ENCODE results near the gene LRRC34. TPM values are rescaled to one million over a fixed set of nuclear protein-coding genes. Genes with fewer than 3 reads are reported as not detected.

LRRC34 gene
- polyA plus RNA-seq, 1 donor = 2.1 TPM

GRCh38 chr3:169815590-169816150 is 3.0 kb upstream of the LRRC34 start:
- Histone ChIP-seq H3K36me3 (ENCODE audit: control insufficient read depth, insufficient read depth, low read length) (no peaks in the 10 kb centered on the region), H3K4me3 (ENCODE audit: low read length) (no peak overlapping the region), H3K27ac (ENCODE audit: low read length) (no peak overlapping the region), H3K27me3 (ENCODE audit: control insufficient read depth, insufficient read depth, low read length) (peaks cover 3% of the 10 kb centered on the region), H3K9me3 (ENCODE audit: control insufficient read depth, low read depth, low read length) (peaks cover 5% of the 10 kb centered on the region), H3K4me1 (ENCODE audit: control insufficient read depth, insufficient read depth, low read length) (peaks cover 7% of the 10 kb centered on the region)
- DNase-seq = no peak
- WGBS (ENCODE audit: insufficient coverage, low lambda C conversion rate) = no CpG with 5 or more reads among the region's 4 CpGs

GRCh38 chr3:169813757-169814517 is 1.2 kb upstream of the LRRC34 start:
- Histone ChIP-seq H3K4me1 (ENCODE audit: control insufficient read depth, insufficient read depth, low read length) (peaks cover 7% of the 10 kb centered on the region), H3K36me3 (ENCODE audit: control insufficient read depth, insufficient read depth, low read length) (no peaks in the 10 kb centered on the region), H3K27ac (ENCODE audit: low read length) (no peak overlapping the region), H3K4me3 (ENCODE audit: low read length) (no peak overlapping the region), H3K27me3 (ENCODE audit: control insufficient read depth, insufficient read depth, low read length) (peaks cover 3% of the 10 kb centered on the region), H3K9me3 (ENCODE audit: control insufficient read depth, low read depth, low read length) (peaks cover 5% of the 10 kb centered on the region)
- DNase-seq = peak; percentile 11 to 30
- WGBS (ENCODE audit: insufficient coverage, low lambda C conversion rate) = 100% methylated on average over 1 of the region's 27 CpGs

GRCh38 chr3:169813278-169813677 is 574 bp upstream of the LRRC34 start:
- no peak for DNase-seq
- Histone ChIP-seq H3K36me3 (ENCODE audit: control insufficient read depth, insufficient read depth, low read length) (no peaks in the 10 kb centered on the region), H3K9me3 (ENCODE audit: control insufficient read depth, low read depth, low read length) (peaks cover 5% of the 10 kb centered on the region), H3K27me3 (ENCODE audit: control insufficient read depth, insufficient read depth, low read length) (peaks cover 3% of the 10 kb centered on the region), H3K4me3 (ENCODE audit: low read length) (peak overlapping the region; percentile 52), H3K4me1 (ENCODE audit: control insufficient read depth, insufficient read depth, low read length) (peaks cover 7% of the 10 kb centered on the region), H3K27ac (ENCODE audit: low read length) (no peak overlapping the region)
- WGBS (ENCODE audit: insufficient coverage, low lambda C conversion rate) = 70% methylated on average over 2 of the region's 8 CpGs

GRCh38 chr3:169811631-169812331 is 923 bp downstream of the LRRC34 start:
- Histone ChIP-seq H3K27me3 (ENCODE audit: control insufficient read depth, insufficient read depth, low read length) (no peaks in the 10 kb centered on the region), H3K27ac (ENCODE audit: low read length) (peak overlapping the region; percentile 22), H3K4me1 (ENCODE audit: control insufficient read depth, insufficient read depth, low read length) (peaks cover 7% of the 10 kb centered on the region), H3K4me3 (ENCODE audit: low read length) (peak overlapping the region; percentile 52), H3K9me3 (ENCODE audit: control insufficient read depth, low read depth, low read length) (peaks cover 5% of the 10 kb centered on the region), H3K36me3 (ENCODE audit: control insufficient read depth, insufficient read depth, low read length) (no peaks in the 10 kb centered on the region)
- peak; percentile 12 to 41 for DNase-seq
- WGBS (ENCODE audit: insufficient coverage, low lambda C conversion rate) = no CpG with 5 or more reads among the region's 29 CpGs

GRCh38 chr3:169809230-169809795 is 3.4 kb downstream of the LRRC34 start:
- peaks cover 3% of the 10 kb centered on the region for H3K9me3 ChIP-seq (ENCODE audit: control insufficient read depth, low read depth, low read length)
- no peaks in the 10 kb centered on the region for H3K27me3 ChIP-seq (ENCODE audit: control insufficient read depth, insufficient read depth, low read length)
- H3K4me3 ChIP-seq (ENCODE audit: low read length) = no peak overlapping the region
- H3K27ac ChIP-seq (ENCODE audit: low read length) = no peak overlapping the region
- WGBS (ENCODE audit: insufficient coverage, low lambda C conversion rate) = 80% methylated on average over 1 of the region's 2 CpGs
- no peak for DNase-seq
- H3K36me3 ChIP-seq (ENCODE audit: control insufficient read depth, insufficient read depth, low read length) = no peaks in the 10 kb centered on the region
- H3K4me1 ChIP-seq (ENCODE audit: control insufficient read depth, insufficient read depth, low read length) = peaks cover 7% of the 10 kb centered on the region

GRCh38 chr3:169804681-169805080 is 8.0 kb downstream of the LRRC34 start:
- Histone ChIP-seq H3K27me3 (ENCODE audit: control insufficient read depth, insufficient read depth, low read length) (no peaks in the 10 kb centered on the region), H3K4me3 (ENCODE audit: low read length) (no peak overlapping the region), H3K27ac (ENCODE audit: low read length) (no peak overlapping the region), H3K9me3 (ENCODE audit: control insufficient read depth, low read depth, low read length) (no peaks in the 10 kb centered on the region), H3K36me3 (ENCODE audit: control insufficient read depth, insufficient read depth, low read length) (no peaks in the 10 kb centered on the region), H3K4me1 (ENCODE audit: control insufficient read depth, insufficient read depth, low read length) (no peaks in the 10 kb centered on the region)
- 100% methylated on average over 3 of the region's 3 CpGs for WGBS (ENCODE audit: insufficient coverage, low lambda C conversion rate)
- DNase-seq = no peak

- Histone ChIP-seq H3K4me1 (ENCODE audit: control insufficient read depth, insufficient read depth, low read length) (no peaks in the 10 kb centered on the region), H3K27me3 (ENCODE audit: control insufficient read depth, insufficient read depth, low read length) (no peaks in the 10 kb centered on the region), H3K27ac (ENCODE audit: low read length) (no peak overlapping the region), H3K9me3 (ENCODE audit: control insufficient read depth, low read depth, low read length) (no peaks in the 10 kb centered on the region), H3K4me3 (ENCODE audit: low read length) (no peak overlapping the region), H3K36me3 (ENCODE audit: control insufficient read depth, insufficient read depth, low read length) (peaks cover 7% of the 10 kb centered on the region)
- no CpG with 5 or more reads among the region's 1 CpG for WGBS (ENCODE audit: insufficient coverage, low lambda C conversion rate)
- no peak for DNase-seq
These were observed 20.3 kb downstream of the LRRC34 start for GRCh38 chr3:169792359-169792758.

- Histone ChIP-seq H3K27ac (ENCODE audit: low read length) (no peak overlapping the region), H3K4me1 (ENCODE audit: control insufficient read depth, insufficient read depth, low read length) (no peaks in the 10 kb centered on the region), H3K36me3 (ENCODE audit: control insufficient read depth, insufficient read depth, low read length) (peaks cover 7% of the 10 kb centered on the region), H3K4me3 (ENCODE audit: low read length) (no peak overlapping the region), H3K9me3 (ENCODE audit: control insufficient read depth, low read depth, low read length) (no peaks in the 10 kb centered on the region), H3K27me3 (ENCODE audit: control insufficient read depth, insufficient read depth, low read length) (no peaks in the 10 kb centered on the region)
- 100% methylated on average over 2 of the region's 4 CpGs for WGBS (ENCODE audit: insufficient coverage, low lambda C conversion rate)
- no peak for DNase-seq
These were observed 21.8 kb downstream of the LRRC34 start for GRCh38 chr3:169790687-169791429.

- H3K9me3 ChIP-seq (ENCODE audit: control insufficient read depth, low read depth, low read length) = no peaks in the 10 kb centered on the region
- peaks cover 12% of the 10 kb centered on the region for H3K36me3 ChIP-seq (ENCODE audit: control insufficient read depth, insufficient read depth, low read length)
These were observed 22.5 kb downstream of the LRRC34 start for GRCh38 chr3:169790219-169790618.

GRCh38 chr3:169787791-169788190 is 24.9 kb downstream of the LRRC34 start:
- DNase-seq = no peak
- Histone ChIP-seq H3K27me3 (ENCODE audit: control insufficient read depth, insufficient read depth, low read length) (no peaks in the 10 kb centered on the region), H3K9me3 (ENCODE audit: control insufficient read depth, low read depth, low read length) (no peaks in the 10 kb centered on the region), H3K4me1 (ENCODE audit: control insufficient read depth, insufficient read depth, low read length) (no peaks in the 10 kb centered on the region), H3K27ac (ENCODE audit: low read length) (no peak overlapping the region), H3K36me3 (ENCODE audit: control insufficient read depth, insufficient read depth, low read length) (peaks cover 20% of the 10 kb centered on the region), H3K4me3 (ENCODE audit: low read length) (no peak overlapping the region)
- whole genome bisulfite sequencing (ENCODE audit: insufficient coverage, low lambda C conversion rate) = 100% methylated on average over 1 of the region's 1 CpG

More at GRCh38 chr3:169790219-169790618, 22.5 kb downstream of the LRRC34 start:
- no peak for DNase-seq
- no peaks in the 10 kb centered on the region for H3K4me1 ChIP-seq (ENCODE audit: control insufficient read depth, insufficient read depth, low read length)
- no peak overlapping the region for H3K4me3 ChIP-seq (ENCODE audit: low read length)
- H3K27me3 ChIP-seq (ENCODE audit: control insufficient read depth, insufficient read depth, low read length) = no peaks in the 10 kb centered on the region
- H3K27ac ChIP-seq (ENCODE audit: low read length) = no peak overlapping the region
